Smooth muscle cell of the brain vasculature (primary cell): Measurements from ENCODE around the gene CHD2.
"Not testable (repeated sequence)": the region's sequence is repeated elsewhere in the genome, so short reads cannot be mapped to it uniquely, and the experiment has no call there.

Experiments used
- DNase-seq: peaks from one replicate; pipeline ENCODE4 v3.0.0-alpha.2; 2012; ENCODE audit warnings: low read depth, low spot score

Gene CHD2

GRCh38 chr15:93048759-93049161 lies 148.6 kb downstream of the CHD2 start:
- DNase-seq = no peak

- DNase-seq = no peak
These were observed 149.1 kb downstream of the CHD2 start for GRCh38 chr15:93049233-93049632.

GRCh38 chr15:93049914-93050578 lies 149.9 kb downstream of the CHD2 start:
- no peak for DNase-seq

- no peak for DNase-seq
These were observed 150.5 kb downstream of the CHD2 start for GRCh38 chr15:93050648-93051047.

- DNase-seq = no peak
These were observed 151.3 kb downstream of the CHD2 start for GRCh38 chr15:93051236-93052089.

GRCh38 chr15:93052090-93052879 lies 152.2 kb downstream of the CHD2 start:
- no peak for DNase-seq

- no peak for DNase-seq
These were observed 155.1 kb downstream of the CHD2 start for GRCh38 chr15:93055211-93055610.

- no peak for DNase-seq
These were observed 156.7 kb downstream of the CHD2 start for GRCh38 chr15:93056836-93057235.

- no peak for DNase-seq
These were observed 157.5 kb downstream of the CHD2 start for GRCh38 chr15:93057618-93058017.

GRCh38 chr15:93058128-93058527 lies 158.0 kb downstream of the CHD2 start:
- DNase-seq = no peak

GRCh38 chr15:93058904-93059427 lies 158.8 kb downstream of the CHD2 start:
- DNase-seq = no peak

GRCh38 chr15:93059442-93059841 lies 159.3 kb downstream of the CHD2 start:
- no peak for DNase-seq

- DNase-seq = no peak
These were observed 160.5 kb downstream of the CHD2 start for GRCh38 chr15:93060336-93061248.

GRCh38 chr15:93062628-93063261 lies 162.6 kb downstream of the CHD2 start:
- DNase-seq = not testable (repeated sequence)

- no peak for DNase-seq
These were observed 163.1 kb downstream of the CHD2 start for GRCh38 chr15:93063262-93063671.

GRCh38 chr15:93063796-93064690 lies 163.9 kb downstream of the CHD2 start:
- DNase-seq = no peak

GRCh38 chr15:93065641-93066045 lies 165.5 kb downstream of the CHD2 start:
- no peak for DNase-seq

- DNase-seq = no peak
These were observed 166.1 kb downstream of the CHD2 start for GRCh38 chr15:93066224-93066681.
